GM18867 (cell line): ENCODE results near the gene FBXW12.

Experiments
- ATAC-seq: cut with Tn5 transposase; IDR thresholded peaks from one replicate; pipeline ENCODE4 v1.9.1; 2021; ENCODE audit warnings: mild to moderate bottlenecking, moderate library complexity; ENCODE audit not compliant: unreplicated experiment

The FBXW12 gene

GRCh38 chr3:48406443-48407431 lies 34.7 kb downstream of the FBXW12 start:
- ATAC-seq = no peak

GRCh38 chr3:48407542-48408099 lies 35.6 kb downstream of the FBXW12 start:
- no peak for ATAC-seq

- ATAC-seq = no peak
These were observed 36.8 kb downstream of the FBXW12 start for GRCh38 chr3:48408823-48409281.

GRCh38 chr3:48409291-48410201 lies 37.5 kb downstream of the FBXW12 start:
- no peak for ATAC-seq

GRCh38 chr3:48410205-48411040 lies 38.4 kb downstream of the FBXW12 start:
- no peak for ATAC-seq

- ATAC-seq = no peak
These were observed 39.1 kb downstream of the FBXW12 start for GRCh38 chr3:48411041-48411588.

- no peak for ATAC-seq
These were observed 39.8 kb downstream of the FBXW12 start for GRCh38 chr3:48411606-48412374.

- ATAC-seq = no peak
These were observed 40.5 kb downstream of the FBXW12 start for GRCh38 chr3:48412375-48413001.

GRCh38 chr3:48413086-48413485 lies 41.1 kb downstream of the FBXW12 start:
- ATAC-seq = no peak

GRCh38 chr3:48413611-48414010 lies 41.6 kb downstream of the FBXW12 start:
- no peak for ATAC-seq

- no peak for ATAC-seq
These were observed 42.6 kb downstream of the FBXW12 start for GRCh38 chr3:48414376-48415250.

- ATAC-seq = no peak
These were observed 43.4 kb downstream of the FBXW12 start for GRCh38 chr3:48415251-48415953.

GRCh38 chr3:48416091-48416505 lies 44.1 kb downstream of the FBXW12 start:
- ATAC-seq = no peak

GRCh38 chr3:48416546-48416945 lies 44.5 kb downstream of the FBXW12 start:
- no peak for ATAC-seq

- no peak for ATAC-seq
These were observed 45.6 kb downstream of the FBXW12 start for GRCh38 chr3:48417529-48418108.

GRCh38 chr3:48418140-48418539 lies 46.1 kb downstream of the FBXW12 start:
- ATAC-seq = no peak

GRCh38 chr3:48418651-48419050 lies 46.6 kb downstream of the FBXW12 start:
- no peak for ATAC-seq
